GM19240 (cell line): ENCODE measurements around the gene SPATA19.
A peak's percentile ranks its signal among the peaks of the same experiment; 100 is the strongest.

ENCODE experiments used
- DNase-seq: peaks from one replicate; pipeline ENCODE4 v3.0.0; 2011; ENCODE audit warnings: low spot score; ENCODE audit not compliant: insufficient read length

SPATA19 gene

DNA sequence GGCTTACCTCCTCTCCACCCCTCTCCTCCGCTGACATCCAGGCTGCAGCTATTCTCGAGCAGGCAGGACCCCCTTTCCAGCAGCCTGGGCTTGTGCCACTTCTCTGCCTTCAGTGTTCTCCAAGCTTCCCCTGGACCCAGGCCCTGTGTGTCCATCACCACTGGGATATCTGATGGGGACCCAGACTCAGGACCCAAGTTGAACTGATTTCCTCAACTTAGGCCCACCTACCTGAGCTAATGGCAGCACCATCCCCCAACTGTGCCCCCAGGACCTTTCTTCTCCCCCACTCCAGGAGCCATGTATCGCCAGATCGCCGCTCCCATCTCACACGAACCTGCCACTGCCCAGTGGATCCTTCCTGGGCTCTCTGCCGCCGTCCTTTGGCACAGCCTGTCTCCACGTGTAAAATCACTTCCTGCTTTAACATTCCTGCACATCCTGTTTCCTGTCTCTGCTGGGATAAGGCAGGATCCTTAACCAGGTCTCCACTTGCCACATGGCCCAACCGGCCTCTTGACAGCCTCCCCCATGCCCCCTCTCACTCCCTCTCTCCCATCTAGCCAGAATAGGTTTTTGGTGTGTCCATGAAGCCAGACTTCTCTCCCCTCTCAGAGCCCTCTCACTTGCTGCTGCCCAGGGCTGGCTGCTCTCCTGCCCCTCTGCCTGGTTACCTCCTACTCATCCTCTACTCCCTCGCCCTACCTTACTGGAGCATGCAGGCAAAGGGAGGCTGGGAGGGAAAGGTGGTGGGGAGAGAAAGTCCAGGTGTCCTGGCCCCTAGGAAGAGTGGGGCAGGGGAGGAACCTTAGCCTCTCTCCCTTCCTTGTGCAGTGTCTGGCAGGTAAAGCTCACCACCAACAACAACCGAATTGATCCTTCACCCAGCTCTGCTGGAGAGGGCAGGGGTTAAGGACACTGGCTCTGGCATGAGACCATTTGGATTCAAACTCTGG lies 9.4 kb downstream of the SPATA19 start:
- DNase-seq = no peak

DNA sequence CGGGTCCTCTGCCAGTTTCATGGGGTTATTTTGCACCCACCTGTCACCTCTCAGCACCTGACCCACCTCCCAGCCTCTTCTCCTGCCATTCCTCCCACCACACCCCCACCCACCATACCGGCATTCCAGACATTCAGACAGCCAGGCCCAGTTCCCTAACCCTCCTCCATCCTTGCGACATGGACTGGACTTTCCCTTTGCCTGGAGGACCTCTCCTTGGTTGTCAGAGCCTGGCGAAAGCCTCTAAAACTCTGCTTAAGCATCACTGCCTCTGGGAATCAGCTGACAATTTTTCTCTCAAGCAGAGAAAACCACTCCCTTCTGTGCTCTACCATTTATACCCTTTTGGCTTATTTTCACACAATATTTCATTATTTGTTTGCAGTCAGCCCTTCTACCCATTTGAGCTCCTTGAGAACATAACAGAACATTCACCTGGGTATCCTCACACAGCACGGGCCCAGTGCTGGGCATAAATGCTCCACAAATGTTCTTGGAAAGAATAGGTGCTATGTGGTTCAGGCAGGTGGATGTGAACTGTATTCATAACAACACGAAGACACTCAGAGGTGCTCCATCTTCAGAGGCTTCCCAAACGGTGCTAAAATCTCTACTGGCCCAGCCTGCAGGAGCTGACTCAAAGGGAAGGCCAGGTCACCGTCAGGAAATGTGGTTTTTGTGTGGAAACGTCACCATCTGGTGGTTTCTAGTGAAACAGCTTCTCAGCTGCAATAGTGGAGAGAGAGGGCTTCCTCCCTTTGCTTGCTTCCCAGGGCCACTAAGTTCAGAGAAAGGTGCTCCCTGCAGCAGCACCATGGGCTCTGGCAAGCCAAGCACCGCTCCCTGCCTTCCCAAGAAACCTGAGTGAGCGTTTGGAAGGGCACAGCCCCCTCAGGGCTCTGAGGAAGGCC lies 10.4 kb downstream of the SPATA19 start:
- peak; percentile 57 for DNase-seq

DNA sequence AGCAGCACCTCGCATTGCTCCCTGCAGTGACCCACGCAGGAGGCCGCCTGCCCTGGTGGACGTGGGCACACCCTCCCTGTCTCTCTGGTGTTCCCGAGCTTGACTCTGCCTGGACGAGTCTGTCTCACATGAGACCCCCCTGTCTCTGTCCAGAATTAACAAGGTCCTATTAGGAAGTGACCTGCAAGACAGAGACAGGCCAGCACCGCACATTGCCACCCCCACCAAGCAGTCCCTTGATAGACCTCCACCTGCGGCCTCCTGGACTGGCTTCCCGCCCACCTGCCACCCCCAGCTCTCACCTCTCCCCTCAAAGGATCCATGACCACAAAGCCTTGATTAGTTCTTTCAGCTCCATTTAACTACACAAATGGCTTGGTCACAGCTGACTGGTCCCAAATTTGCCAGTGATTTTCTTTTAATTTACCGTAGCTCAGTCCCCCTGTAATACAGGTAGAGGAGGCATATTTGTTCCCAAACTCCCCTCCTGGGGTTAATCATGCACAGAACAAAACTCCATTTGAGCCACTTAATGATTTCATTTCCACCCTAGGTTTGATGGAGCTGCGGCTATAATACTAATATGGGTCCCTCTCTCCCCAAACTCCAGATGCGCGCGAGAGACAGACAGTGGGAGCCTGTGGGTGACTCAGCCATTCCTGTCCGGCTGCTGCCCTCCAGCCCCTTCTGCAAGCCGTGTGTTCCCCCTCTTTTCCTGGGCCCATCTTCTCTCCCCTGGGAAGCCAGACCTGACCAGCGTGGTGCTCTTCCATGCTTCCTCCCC lies 11.2 kb downstream of the SPATA19 start:
- no peak for DNase-seq

DNA sequence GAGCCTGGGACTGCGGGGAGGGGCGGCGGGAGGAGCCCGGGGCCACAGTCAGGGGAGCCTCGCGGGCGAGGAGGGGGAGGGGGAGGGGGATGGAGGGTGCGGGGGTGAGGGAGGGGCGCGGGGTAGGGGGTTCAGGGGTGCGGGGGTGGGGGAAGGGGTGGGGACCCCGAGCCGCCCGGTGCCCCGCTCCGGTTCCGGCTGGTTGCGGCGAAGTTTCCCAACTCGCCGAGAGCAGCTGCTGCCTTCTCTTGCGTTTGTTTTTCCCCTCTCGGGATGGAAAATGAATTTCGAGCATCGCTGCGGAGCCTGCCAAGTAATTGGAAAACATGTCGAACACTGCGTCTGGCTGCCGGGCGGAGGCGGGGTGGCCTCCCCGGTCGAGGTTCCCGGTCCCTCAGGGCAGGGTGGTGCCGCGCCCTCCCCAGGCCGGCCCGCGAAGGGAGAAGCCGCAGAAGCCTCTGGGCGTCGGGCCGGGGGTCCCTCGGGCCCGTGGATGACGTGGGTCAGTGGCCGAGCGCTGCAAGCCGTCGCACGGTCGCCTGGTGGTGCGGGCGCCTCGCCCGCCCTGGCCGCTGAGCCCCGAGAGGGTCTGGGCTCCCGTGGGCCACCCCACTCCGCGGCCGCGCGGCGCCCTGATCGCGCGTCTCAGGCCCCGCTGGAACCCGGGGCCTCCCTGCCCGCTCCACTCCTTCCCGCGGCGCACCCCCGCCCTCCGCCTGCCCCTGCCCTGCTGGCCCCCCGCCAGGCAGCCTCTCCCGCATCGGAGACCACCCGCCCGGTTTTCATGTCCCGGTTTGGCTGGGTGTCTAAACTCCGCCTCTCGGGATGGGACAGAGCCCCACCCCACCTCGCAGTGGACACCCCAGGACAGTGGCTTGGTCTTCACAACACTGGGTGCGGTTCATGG lies 12.1 kb downstream of the SPATA19 start:
- no peak for DNase-seq

DNA sequence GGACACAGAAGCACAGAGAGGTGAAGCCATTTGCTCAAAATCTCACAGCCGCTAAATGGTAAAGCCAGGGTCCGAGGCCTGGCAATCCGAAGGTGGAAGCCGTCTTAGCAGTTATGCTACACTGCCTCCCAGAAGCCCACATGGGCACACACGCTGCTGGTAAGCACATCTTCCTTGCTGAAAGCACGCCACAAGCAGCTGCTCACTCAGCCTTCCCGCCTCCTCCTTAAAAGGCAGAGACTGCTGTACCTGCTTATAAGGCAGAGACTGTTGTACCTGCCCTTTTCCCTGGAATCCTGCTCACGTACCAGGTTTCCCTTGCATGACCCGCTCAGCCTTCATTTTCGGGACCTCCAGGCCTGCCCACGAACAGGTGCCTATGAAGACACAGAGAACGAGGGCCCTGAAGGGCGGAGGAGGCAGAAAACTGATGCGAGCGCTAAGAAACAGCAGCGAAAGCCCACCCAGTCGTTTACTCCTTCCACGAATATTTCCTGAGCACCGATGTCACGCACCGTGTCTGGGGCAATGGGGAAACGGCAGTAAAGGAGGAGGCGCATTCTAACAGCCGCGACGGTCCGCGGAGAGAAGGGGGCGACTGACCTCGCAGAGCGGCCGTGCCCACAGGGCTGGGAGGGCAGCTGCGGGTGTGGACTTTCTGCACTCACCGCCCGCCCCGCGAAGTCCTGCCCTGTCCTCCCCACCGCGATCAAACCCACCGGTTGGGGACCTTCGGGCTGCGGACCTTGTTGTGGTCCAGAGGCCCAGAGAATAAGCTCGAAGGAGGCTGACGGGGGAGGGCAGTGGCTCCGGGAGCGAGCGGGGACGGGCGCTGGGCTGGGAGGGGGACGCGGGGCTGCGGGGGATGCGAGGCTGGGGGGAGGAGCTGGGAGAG lies 13.0 kb downstream of the SPATA19 start:
- DNase-seq = no peak

DNA sequence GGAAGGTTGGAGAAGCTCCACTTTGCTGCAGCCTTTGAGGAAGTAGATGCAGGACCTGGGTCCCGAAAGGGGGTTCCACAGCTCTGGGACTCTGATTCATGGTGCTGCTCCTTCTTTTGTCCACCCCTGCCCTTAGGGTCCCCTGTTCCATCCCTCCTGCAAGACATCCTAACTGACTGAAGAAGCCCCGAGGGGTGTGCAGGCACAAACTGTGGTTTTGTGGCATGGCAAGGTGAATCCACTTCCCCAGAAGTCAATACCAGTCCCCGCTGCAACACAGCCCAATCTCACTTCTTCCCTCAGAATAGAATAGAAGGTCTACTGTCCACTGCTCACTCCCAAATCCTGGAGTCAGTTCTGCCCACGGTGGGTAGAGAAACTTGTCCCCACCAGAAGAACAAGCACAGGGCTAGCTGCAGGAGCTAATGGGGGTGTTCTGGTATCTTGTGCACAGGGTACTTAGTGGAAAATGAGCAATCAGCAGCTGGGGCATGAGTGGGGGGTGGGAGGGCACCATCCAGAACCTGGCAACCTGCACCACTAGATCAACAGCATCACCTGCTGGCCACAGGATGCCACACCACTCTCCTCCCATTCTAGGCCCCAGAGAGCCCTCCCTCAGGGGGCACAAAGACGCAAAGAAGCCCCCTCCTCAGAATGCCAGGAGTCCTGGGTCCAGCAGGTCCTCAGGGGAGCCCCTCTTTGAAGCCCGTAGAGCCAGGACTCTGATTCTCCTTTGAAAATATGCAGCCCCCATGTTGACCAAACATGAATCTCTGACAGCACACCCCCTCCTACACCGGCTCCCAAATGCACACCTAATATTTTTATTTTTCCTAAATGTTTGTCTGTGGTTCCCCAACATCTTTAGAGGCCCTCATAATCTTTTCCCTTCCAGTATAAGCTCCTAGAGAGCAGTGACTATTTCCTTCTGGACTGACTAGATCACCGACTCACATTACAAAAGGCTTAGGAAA lies 14.1 kb downstream of the SPATA19 start:
- DNase-seq = no peak

DNA sequence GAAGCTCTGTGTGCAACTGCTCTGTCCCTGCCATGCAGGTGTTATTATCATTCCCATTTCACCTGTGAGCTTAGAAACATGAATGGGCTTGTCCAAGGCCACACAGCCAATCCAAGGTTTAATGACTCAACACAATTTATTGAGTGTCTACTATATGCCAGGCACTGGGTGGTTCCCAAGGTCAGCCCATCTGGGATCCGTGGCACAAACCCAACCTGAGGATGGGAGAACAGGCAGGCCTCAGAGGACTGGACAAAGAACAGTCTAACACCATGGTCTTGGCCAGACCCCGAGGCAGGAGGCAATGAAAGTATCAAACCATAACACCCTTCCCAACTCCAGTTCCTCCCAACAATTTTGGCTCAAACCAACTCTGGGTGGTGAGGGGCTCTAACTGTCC lies 15.7 kb downstream of the SPATA19 start:
- no peak for DNase-seq

DNA sequence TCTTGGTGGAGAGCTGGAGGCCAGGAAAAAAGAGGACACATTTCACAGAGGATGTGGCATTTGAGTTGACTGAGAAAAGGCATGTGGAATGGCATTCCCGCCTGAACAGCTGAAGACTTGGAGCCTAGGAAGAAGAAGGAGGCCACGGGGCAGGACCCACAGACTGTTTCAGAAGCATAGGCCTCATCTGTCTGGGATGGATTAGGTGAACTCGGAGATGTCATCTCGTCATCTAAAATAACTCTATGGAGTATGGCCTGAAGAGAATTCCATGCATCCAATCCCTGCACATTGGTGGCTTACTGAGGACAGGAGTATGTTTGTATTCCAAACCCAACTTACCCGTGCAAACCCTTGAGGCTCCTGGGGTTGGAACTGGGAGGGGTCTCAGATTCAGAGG lies 16.4 kb downstream of the SPATA19 start:
- no peak for DNase-seq

DNA sequence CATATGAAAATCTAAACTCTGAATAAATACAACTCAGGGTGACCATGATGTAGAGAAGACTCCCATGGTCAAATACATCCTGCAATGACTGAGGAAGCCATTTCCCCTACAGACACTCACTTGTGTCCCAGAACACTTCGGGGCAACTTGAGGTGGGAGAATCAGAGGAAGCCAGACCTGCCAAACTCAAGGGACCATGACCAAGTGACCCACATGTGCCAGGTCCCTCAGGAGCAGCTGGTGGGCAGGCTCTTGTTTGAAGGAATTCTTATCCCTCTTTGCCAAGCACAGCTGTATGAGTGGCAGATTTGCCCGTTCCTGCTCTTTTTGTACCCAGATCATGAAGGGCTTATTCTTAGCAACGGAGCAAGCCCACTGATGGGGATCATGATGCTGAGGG lies 17.8 kb downstream of the SPATA19 start:
- no peak for DNase-seq

DNA sequence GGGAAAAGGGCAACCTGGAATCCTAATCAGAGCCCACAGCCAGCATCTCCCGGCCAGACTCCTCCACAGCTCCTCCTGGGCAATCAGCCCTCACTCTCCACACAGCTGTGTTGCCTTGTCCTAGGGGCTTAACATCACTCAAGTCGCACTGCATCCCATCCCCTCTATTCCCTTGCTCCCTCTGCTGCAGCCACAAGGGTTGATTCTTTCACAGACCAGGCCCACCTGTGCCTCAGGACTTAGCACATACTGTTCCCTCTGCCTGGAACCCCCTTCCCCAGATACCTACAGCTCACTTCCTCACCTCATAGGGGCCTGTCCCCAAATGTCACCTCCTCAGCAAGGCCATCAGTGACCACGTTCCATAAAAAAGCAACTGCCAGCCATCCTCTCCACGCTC lies 18.4 kb downstream of the SPATA19 start:
- no peak for DNase-seq

DNA sequence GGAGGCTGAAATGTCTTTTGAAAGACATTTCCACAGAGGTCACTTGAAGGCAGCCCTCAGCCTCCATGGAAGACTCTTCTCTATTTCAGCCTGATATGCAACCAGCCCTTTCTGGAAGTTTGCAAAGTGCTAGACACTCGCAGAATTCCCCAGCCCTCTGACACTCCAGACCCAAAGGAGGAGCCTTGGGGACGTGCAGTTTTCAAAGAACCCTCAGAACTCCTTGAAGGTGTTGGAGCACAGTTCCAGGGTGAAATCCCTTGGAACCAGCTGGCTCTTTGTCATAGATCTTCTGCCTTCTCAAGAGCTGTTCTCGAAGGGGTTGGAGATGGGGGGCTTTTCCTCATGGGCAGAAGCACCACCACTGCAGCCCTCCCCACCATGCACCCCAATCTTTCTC lies 19.6 kb downstream of the SPATA19 start:
- DNase-seq = no peak

DNA sequence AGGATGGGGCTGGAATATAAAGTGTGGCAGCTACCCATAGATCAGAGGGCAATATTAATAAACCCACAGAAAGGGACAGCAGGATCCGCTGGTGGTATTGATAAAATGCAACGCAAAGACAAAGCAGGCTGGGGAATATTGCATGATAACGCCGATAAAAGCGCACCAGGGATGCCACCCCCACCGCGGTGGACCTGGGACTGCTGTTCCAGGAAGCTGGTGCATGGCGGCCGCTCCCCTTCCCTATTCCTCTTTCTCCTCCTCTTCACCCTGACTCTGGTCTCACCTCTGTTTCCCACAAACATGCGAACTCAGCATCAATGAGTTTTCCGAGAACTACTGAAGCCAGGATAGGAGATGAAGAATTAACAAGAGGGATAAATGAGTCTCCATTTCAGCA lies 20.2 kb downstream of the SPATA19 start:
- DNase-seq = no peak

DNA sequence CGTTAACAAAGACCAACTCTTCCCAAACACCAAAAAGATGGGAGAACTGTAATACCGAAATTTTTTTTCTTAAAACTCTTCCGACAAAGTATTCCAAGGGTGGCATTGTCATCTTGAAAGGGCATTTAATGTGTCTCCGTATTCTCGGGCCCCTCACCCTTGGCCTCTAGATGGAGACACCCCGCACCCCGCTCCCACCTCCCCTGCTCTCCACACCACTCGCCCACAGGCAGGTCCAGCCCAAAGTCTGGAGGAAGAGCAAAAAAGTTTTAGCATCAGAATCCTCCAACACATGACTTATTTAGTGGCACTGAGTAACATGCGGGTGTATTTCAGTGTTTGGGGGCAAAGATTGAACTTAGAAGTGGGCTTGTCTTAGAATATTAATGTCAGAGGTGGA lies 20.7 kb downstream of the SPATA19 start:
- DNase-seq = no peak

DNA sequence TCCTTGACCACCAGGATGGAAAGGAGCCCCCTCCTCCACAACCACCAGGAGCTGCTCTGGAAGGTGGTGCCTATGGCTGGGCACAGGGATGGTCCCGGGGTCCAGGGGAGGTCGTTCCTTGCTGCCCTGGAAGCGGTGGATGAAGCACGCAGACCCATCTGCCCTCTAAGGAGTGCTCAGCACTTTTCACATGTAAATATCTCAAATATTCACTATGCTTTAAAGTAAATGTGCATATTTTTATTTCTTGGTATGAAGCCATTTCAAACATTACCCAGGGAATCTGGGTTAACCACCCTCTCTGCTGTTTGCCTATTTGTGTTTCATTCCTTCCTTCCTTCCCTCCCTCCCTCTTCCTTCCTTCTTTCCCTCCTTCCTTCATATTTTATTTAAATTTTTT lies 21.7 kb downstream of the SPATA19 start:
- DNase-seq = no peak

DNA sequence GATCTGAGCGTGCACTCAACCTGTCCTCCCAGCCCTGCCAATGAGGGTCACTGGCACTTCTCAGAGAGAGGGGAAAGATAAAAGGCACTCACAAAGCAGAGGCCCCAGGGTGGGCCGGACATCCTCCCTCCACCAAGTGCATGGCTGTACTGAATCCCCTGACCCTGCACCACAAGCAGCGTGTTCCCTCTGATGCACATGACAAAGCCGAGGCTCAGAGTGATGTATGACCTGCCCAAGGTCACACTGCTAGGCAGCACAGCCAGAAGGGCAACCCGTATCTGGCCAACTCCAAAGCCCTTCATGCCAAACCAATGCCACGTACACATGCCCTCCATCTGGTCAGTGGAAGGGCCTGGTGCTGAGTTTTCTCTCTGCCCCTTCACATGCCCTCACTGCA lies 22.1 kb downstream of the SPATA19 start:
- no peak for DNase-seq

DNA sequence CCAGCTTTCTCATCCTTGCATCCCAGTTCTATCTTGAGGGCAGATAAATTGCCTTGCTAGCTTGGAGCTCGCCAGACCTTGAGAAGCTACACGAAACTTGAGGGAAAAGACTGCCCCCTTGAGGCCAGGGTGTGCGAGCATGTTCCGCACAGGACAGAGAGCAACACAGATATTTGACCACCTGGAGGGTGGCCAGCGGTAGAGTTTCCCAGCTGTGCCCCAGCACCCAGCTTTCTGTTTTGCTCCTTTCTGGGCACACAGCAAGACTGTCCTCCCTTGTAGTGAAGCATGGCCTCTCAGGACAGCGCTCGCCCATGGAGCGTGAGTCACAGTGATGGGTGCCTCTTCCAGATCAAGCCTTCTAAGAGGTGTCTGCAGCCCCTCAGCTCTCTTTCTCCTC lies 23.5 kb downstream of the SPATA19 start:
- DNase-seq = peak; percentile 37

DNA sequence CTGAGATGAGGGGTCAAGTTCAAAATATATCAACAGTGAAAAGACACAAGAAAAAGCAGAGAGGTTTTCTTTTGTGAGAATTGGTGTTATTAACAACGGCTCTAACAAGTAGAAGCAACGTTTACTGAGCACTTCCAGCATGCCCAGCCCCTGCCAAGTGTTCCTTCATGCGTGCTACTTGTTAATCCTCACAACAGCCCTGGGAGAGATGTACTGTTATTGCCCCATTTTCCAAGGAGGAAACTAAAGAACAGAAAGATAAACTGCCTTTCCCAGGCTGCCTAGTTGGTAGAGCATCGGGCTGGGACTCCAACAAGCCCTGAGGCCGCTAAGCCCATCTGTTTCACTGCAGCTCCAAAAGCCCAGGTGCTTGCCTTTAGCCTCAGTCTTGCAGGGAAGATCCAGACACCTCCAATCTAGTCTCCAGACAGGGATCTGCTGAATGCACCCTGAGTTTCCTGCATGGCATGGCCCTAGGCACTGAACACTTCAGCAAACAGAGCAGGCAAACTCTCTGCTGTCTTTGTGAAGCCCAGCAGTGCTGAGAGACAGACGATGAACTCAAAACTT lies 25.5 kb downstream of the SPATA19 start:
- no peak for DNase-seq

DNA sequence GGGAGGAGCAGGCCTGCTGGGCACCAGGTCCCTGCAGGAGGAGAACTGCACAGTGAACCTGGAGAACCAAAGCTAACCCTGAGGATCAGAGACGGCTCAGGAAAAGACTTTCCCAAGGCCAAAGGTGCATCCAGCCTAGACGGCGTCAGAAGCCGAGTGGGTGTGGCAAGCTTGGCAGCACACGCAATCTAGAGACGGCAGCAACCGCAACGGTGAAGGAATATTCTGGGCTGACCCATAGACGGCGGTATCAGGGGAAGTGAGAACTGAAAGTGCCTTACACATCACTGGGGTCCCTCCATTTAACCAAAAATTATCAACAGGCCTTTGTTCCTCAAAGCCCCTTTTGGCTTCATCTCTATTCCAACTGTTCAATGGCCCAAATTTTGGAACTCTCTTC lies 26.2 kb downstream of the SPATA19 start:
- DNase-seq = no peak
